Progenitor cell of endocrine pancreas (in vitro differentiated cells): ENCODE data around the gene C13orf46. TPM values are rescaled to one million over a fixed set of nuclear protein-coding genes. Genes with fewer than 3 reads are reported as not detected.

Experiments
- DNase-seq: peaks from one replicate; pipeline ENCODE4 v3.0.0; 2021; ENCODE audit warnings: low spot score; ENCODE audit not compliant: unreplicated experiment
- H3K27ac Mint-ChIP-seq: 2 replicates; pipeline ENCODE4 v1.8.0; 2021; ENCODE audit warnings: mild to moderate bottlenecking, moderate library complexity, mixed read lengths
- H3K27me3 Mint-ChIP-seq: 2 replicates; pipeline ENCODE4 v1.8.0; 2021; ENCODE audit warnings: mixed read lengths
- H3K36me3 Mint-ChIP-seq: 2 replicates; pipeline ENCODE4 v1.8.0; 2022; ENCODE audit warnings: mixed read lengths; ENCODE audit not compliant: insufficient read depth
- H3K4me1 Mint-ChIP-seq: 2 replicates; pipeline ENCODE4 v1.8.0; 2021; ENCODE audit warnings: low read depth, mixed read lengths
- H3K4me3 Mint-ChIP-seq: 2 replicates; pipeline ENCODE4 v1.8.0; 2021; ENCODE audit warnings: low read depth, mild to moderate bottlenecking, moderate library complexity, mixed read lengths
- H3K9me3 Mint-ChIP-seq: 2 replicates; pipeline ENCODE4 v1.8.0; 2021; ENCODE audit warnings: low read depth, mixed read lengths
- total RNA-seq: library from RNA; stranded (reverse); gene quantifications from 2 replicates; pipeline ENCODE4 v1.2.1, GENCODE V29; 2021
- TF ChIP-seq, protein P1 (sequence below): fragments of 200-600 bp; sonication (generic); IDR thresholded peaks from one replicate; pipeline ENCODE4 v1.5.0; 2021; ENCODE audit warnings: antibody characterized with exemption, mild to moderate bottlenecking; ENCODE audit not compliant: unreplicated experiment

The C13orf46 gene
- total RNA-seq, 1 donor from 2014 or later: 0.17 TPM

DNA sequence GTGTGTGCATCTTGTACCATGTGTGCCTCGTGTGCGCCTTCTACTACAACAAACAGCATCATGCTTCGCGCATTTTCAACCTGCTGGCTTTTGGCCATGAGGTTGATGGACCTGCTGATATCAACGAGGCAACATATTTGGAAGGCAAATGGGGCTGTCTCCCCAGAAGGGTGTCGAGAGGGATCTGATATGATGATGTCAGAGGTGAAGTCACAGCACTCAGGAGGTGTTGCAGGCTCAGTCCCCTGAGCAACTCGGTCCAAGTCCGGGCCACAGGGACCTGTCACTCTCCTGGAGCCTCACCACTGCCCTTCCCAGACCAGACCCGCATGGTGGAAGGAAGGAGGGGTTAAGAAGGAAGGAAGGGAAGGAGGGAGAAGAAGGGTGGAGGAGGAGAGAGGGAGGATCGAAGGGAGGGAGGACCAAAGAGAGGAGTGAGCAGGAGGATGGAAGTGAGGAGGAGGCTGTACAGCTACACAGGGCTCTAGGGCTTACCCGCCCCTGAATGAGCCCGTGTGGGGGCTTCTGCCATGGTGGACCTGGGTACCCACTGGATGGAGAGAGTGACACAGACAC is 6.7 kb upstream of the C13orf46 start:
- Mint-ChIP-seq H3K4me1 (no peaks in the 10 kb centered on the region), H3K27ac (no peak overlapping the region), H3K4me3 (no peak overlapping the region), H3K9me3 (no peaks in the 10 kb centered on the region), H3K27me3 (no peaks in the 10 kb centered on the region), H3K36me3 (no peaks in the 10 kb centered on the region)
- DNase-seq: no peak
- TF ChIP-seq, protein P1, sequence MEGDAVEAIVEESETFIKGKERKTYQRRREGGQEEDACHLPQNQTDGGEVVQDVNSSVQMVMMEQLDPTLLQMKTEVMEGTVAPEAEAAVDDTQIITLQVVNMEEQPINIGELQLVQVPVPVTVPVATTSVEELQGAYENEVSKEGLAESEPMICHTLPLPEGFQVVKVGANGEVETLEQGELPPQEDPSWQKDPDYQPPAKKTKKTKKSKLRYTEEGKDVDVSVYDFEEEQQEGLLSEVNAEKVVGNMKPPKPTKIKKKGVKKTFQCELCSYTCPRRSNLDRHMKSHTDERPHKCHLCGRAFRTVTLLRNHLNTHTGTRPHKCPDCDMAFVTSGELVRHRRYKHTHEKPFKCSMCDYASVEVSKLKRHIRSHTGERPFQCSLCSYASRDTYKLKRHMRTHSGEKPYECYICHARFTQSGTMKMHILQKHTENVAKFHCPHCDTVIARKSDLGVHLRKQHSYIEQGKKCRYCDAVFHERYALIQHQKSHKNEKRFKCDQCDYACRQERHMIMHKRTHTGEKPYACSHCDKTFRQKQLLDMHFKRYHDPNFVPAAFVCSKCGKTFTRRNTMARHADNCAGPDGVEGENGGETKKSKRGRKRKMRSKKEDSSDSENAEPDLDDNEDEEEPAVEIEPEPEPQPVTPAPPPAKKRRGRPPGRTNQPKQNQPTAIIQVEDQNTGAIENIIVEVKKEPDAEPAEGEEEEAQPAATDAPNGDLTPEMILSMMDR: no peak

DNA sequence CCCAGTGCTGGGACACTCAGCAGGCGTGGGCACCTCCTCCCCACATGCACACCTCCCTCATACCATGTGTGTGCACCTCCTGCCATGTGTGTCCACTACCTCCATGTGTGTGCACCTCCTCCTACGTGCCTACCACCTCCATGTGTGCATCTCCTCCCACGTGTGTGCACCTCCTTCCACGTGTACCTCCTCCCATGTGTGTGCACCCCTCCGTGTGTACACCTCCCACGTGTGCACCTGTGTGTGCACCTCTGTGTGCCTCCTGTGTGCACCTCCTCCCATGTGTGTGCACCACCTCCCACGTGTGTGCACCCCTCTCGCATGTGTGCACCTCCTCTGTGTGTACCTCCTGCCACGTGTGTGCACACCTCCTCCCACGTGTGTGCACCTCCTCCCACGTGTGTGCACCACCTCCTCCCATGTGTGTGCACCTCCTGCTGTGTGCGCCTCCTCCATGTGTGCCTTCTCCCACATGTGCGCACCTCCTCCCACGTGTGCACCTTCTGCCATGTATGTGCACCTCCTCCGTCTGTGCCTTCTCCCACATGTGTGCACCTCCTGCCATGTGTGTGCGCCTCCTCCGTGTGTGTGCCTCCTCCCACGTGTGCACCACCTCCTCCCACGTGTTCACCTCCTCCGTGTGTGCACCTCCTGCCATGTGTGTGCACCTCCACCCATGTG is 6.1 kb upstream of the C13orf46 start:
- no peak for DNase-seq
- Mint-ChIP-seq H3K36me3 (no peaks in the 10 kb centered on the region), H3K4me1 (no peaks in the 10 kb centered on the region), H3K9me3 (no peaks in the 10 kb centered on the region), H3K27me3 (no peaks in the 10 kb centered on the region), H3K4me3 (no peak overlapping the region), H3K27ac (no peak overlapping the region)
- TF ChIP-seq, protein P1: no peak

DNA sequence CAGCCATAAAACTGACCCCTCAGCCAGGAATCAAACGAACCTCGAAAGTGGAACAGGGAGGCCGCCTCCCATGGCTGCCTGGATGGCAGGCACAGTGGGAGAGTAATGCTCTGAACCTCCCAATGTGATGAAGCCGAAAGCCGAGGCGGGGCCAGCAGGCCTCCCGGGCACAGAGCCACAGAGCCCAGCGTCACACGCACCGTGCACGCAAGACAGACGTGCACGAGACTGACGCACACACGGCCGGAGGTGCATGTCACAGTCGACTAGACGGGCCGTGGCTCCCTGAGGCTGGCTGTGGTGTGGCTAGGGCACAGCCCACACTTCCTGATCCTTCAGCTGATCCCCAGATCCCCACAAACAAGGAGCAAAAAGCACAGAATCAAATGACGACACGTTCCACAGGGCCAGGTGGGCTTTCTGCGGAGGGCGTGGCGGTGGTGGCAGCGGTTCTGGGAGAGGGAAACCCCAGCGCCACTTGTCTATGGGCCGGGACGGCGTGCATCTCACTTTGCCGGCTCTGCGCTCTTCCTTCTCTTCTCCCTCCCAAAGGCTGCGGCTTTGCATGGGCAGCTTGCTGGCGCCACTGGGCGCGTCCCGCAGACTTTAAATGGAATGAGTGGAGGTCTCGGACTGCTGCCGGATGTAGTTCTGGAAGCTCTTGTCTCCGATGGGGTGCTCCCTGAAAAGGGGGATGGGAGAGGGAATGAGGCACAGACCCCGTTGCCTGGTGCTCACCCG is 5.0 kb upstream of the C13orf46 start:
- Mint-ChIP-seq H3K36me3 (no peaks in the 10 kb centered on the region), H3K4me1 (no peaks in the 10 kb centered on the region), H3K27ac (no peak overlapping the region), H3K9me3 (no peaks in the 10 kb centered on the region), H3K4me3 (no peak overlapping the region), H3K27me3 (no peaks in the 10 kb centered on the region)
- TF ChIP-seq, protein P1: no peak
- DNase-seq: no peak

DNA sequence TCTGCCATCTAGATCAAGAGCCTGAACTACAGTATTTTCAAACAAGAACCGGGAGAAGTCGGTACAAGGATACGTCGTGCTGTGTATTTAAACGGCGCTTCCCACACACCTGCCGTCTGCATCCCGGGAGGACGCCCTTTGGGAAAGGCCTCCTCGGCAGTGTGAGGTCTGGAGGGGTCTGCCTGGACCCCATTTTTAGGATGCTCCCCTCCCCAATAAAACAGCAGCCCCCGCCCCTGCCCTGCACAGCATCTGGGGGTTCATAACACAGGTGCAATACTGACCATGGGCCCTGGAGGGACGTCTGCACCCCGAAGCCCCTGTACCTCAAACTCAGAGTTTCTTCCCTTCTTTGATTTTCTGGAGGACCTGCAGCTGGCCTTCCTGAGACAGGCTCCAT is 4.1 kb upstream of the C13orf46 start:
- no peak overlapping the region for H3K4me3 Mint-ChIP-seq
- H3K27ac Mint-ChIP-seq: no peak overlapping the region

More for the DNA sequence above, 4.1 kb upstream of the C13orf46 start:
- Mint-ChIP-seq H3K4me1 (no peaks in the 10 kb centered on the region), H3K36me3 (no peaks in the 10 kb centered on the region), H3K9me3 (no peaks in the 10 kb centered on the region), H3K27me3 (no peaks in the 10 kb centered on the region)
- no peak for DNase-seq
- TF ChIP-seq, protein P1: no peak
